RWPE2 (cell line): Measurements from ENCODE around the gene DUSP22.

ENCODE experiments used
- ATAC-seq: fragments of 200-7000 bp; cut with Tn5 transposase; 3 replicates; pipeline ENCODE4 v1.9.1; 2021; ENCODE audit warnings: low read depth
- DNase-seq: peaks from one replicate; pipeline ENCODE4 v3.0.0-alpha.2; 2020; ENCODE audit warnings: low spot score
- H3K27ac ChIP-seq: fragments of 450-650 bp; 2 replicates; pipeline ENCODE4 v1.5.1; 2017; ENCODE audit warnings: mild to moderate bottlenecking; ENCODE audit not compliant: poor library complexity, severe bottlenecking
- H3K27me3 ChIP-seq: fragments of 250-450 bp; sonication (Bioruptor Pico); 2 replicates; pipeline ENCODE4 v1.5.1; 2021; ENCODE audit warnings: mild to moderate bottlenecking, moderate library complexity; ENCODE audit not compliant: insufficient read depth, poor library complexity, severe bottlenecking
- H3K36me3 ChIP-seq: fragments of 250-450 bp; sonication (Bioruptor Pico); 2 replicates; pipeline ENCODE4 v1.5.1; 2020; ENCODE audit warnings: low read depth, mild to moderate bottlenecking, moderate library complexity
- H3K4me1 ChIP-seq: fragments of 250-450 bp; sonication (Bioruptor Pico); 2 replicates; pipeline ENCODE4 v1.5.1; 2021; ENCODE audit warnings: mild to moderate bottlenecking, moderate library complexity; ENCODE audit not compliant: insufficient read depth, poor library complexity, severe bottlenecking
- H3K4me3 ChIP-seq: fragments of 250-450 bp; sonication (Bioruptor Pico); 2 replicates; pipeline ENCODE4 v1.5.1; 2021; ENCODE audit warnings: mild to moderate bottlenecking, moderate library complexity; ENCODE audit not compliant: severe bottlenecking
- H3K9me3 ChIP-seq: fragments of 250-450 bp; sonication (Bioruptor Pico); 2 replicates; pipeline ENCODE4 v1.5.1; 2021; ENCODE audit warnings: mild to moderate bottlenecking, moderate library complexity; ENCODE audit not compliant: severe bottlenecking
- CTCF ChIP-seq: fragments of 450-650 bp; IDR thresholded peaks from one replicate; pipeline ENCODE4 v1.5.1; 2017; ENCODE audit warnings: mild to moderate bottlenecking, moderate library complexity; ENCODE audit not compliant: poor library complexity, severe bottlenecking

DUSP22 gene

DNA sequence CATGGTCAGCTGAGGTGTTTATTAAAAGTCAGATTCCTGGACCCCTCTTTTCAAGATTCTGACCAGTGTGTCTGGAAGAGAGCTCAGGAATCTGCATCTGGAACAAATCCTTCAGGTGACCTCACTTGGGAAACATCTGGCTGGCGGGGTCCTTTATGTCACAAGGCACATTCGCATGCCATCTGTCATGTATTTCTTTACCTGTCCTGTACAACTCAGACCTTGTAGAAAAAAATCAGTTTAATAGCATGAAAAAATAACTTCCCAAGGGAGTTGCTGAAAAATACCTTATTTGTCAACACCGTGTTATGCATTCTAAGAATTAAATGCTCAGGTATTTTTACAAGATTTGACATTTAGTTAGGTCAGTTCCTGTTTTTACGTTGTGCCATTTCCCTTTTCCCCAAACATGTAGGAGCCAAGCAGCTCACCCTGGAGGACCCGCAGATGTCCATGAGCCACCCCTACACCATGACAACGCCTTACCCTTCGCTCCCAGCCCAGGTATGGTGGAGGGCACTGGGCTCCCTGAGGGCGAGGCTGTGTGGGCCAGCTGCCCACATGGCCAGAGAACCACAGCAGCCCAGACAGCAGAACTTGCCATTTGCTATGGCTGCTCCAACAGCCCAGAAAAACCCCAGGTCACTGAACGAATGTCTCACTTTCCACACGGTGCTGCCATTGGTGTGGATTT, 103.3 kb downstream of the DUSP22 start:
- TF ChIP-seq CTCF = no peak
- no peaks in the 10 kb centered on the region for H3K36me3 ChIP-seq
- no peak overlapping the region for H3K27ac ChIP-seq
- H3K9me3 ChIP-seq = no peaks in the 10 kb centered on the region
- H3K27me3 ChIP-seq = peaks cover 90% of the 10 kb centered on the region
- no peak overlapping the region for H3K4me3 ChIP-seq
- ATAC-seq = no peak
- H3K4me1 ChIP-seq = no peaks in the 10 kb centered on the region
- no peak for DNase-seq

DNA sequence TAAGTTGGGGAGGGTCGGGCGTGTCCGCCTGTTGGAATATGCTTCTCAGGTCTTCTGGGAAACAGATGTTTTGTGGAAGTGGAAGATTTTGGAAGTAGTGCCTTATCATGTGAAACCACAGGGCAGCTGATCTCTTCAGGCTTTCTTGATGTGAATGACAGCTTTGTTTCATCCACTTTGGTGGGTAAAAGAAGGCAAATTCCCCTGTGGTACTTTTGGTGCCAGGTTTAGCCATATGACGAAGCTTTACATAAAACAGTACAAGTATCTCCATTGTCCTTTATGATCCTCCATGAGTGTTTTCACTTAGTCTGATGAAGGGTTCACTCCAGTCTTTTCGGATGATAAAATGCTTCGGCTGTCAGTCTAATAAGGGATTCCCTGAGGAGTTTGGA, 103.8 kb downstream of the DUSP22 start:
- no peak overlapping the region for H3K4me3 ChIP-seq
- no peak for DNase-seq
- no peaks in the 10 kb centered on the region for H3K4me1 ChIP-seq
- no peaks in the 10 kb centered on the region for H3K9me3 ChIP-seq
- H3K36me3 ChIP-seq = no peaks in the 10 kb centered on the region
- peaks cover 90% of the 10 kb centered on the region for H3K27me3 ChIP-seq
- no peak for TF ChIP-seq CTCF
- ATAC-seq = no peak
- no peak overlapping the region for H3K27ac ChIP-seq

GRCh38 chr6:397056-397455, 104.8 kb downstream of the DUSP22 start:
- Histone ChIP-seq H3K27me3 (peaks cover 86% of the 10 kb centered on the region), H3K4me1 (no peaks in the 10 kb centered on the region), H3K27ac (no peak overlapping the region), H3K36me3 (no peaks in the 10 kb centered on the region), H3K4me3 (no peak overlapping the region), H3K9me3 (no peaks in the 10 kb centered on the region)
- ATAC-seq (no peak), DNase-seq (no peak)
- no peak for TF ChIP-seq CTCF

- ATAC-seq = no peak
- TF ChIP-seq CTCF = no peak
- no peaks in the 10 kb centered on the region for H3K9me3 ChIP-seq
- H3K27me3 ChIP-seq = peaks cover 86% of the 10 kb centered on the region
- H3K27ac ChIP-seq = no peak overlapping the region
- H3K36me3 ChIP-seq = no peaks in the 10 kb centered on the region
- DNase-seq = no peak
- no peaks in the 10 kb centered on the region for H3K4me1 ChIP-seq
- no peak overlapping the region for H3K4me3 ChIP-seq
Observed at GRCh38 chr6:397604-398003, 105.3 kb downstream of the DUSP22 start.

GRCh38 chr6:398065-398464, 105.8 kb downstream of the DUSP22 start:
- Histone ChIP-seq H3K4me1 (no peaks in the 10 kb centered on the region), H3K9me3 (no peaks in the 10 kb centered on the region), H3K36me3 (no peaks in the 10 kb centered on the region), H3K4me3 (no peak overlapping the region), H3K27ac (no peak overlapping the region), H3K27me3 (peaks cover 86% of the 10 kb centered on the region)
- ATAC-seq (no peak), DNase-seq (no peak)
- no peak for TF ChIP-seq CTCF
